ENCODE data around the gene RAB3GAP2. TPM values are rescaled to one million over a fixed set of nuclear protein-coding genes. Genes with fewer than 3 reads are reported as not detected.
A peak's percentile ranks its signal among the peaks of the same experiment; 100 is the strongest.

The RAB3GAP2 gene
- total RNA-seq, 1 donor from 2014 or later = 107 TPM

- Mint-ChIP-seq H3K27ac (no peak overlapping the region), H3K36me3 (ENCODE audit: low read depth) (peaks cover 79% of the 10 kb centered on the region), H3K4me1 (no peaks in the 10 kb centered on the region), H3K27me3 (no peaks in the 10 kb centered on the region), H3K9me3 (no peaks in the 10 kb centered on the region), H3K4me3 (no peak overlapping the region)
- DNase-seq = no peak
- POLR2A ChIA-PET = no interaction called here
- TF ChIP-seq, protein P1, sequence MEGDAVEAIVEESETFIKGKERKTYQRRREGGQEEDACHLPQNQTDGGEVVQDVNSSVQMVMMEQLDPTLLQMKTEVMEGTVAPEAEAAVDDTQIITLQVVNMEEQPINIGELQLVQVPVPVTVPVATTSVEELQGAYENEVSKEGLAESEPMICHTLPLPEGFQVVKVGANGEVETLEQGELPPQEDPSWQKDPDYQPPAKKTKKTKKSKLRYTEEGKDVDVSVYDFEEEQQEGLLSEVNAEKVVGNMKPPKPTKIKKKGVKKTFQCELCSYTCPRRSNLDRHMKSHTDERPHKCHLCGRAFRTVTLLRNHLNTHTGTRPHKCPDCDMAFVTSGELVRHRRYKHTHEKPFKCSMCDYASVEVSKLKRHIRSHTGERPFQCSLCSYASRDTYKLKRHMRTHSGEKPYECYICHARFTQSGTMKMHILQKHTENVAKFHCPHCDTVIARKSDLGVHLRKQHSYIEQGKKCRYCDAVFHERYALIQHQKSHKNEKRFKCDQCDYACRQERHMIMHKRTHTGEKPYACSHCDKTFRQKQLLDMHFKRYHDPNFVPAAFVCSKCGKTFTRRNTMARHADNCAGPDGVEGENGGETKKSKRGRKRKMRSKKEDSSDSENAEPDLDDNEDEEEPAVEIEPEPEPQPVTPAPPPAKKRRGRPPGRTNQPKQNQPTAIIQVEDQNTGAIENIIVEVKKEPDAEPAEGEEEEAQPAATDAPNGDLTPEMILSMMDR (IDR thresholded peaks at IDR 0.05) = no peak
- CTCF ChIA-PET = no interaction called here
- ATAC-seq (ENCODE audit: low read depth) = no peak
- intact Hi-C loops (cut with micrococcal nuclease) = no loop called here
These were observed 114.5 kb downstream of the RAB3GAP2 start for GRCh38 chr1:220157738-220158137.

GRCh38 chr1:220156620-220157146 is 115.6 kb downstream of the RAB3GAP2 start:
- no peaks in the 10 kb centered on the region for H3K4me1 Mint-ChIP-seq
- H3K27me3 Mint-ChIP-seq = no peaks in the 10 kb centered on the region
- no peak for DNase-seq
- POLR2A ChIA-PET = no interaction called here
- H3K4me3 Mint-ChIP-seq = no peak overlapping the region
- ATAC-seq (ENCODE audit: low read depth) = no peak
- intact Hi-C loops (cut with micrococcal nuclease) = no loop called here
- TF ChIP-seq, protein P1 (IDR thresholded peaks at IDR 0.05) = no peak
- no peak overlapping the region for H3K27ac Mint-ChIP-seq
- CTCF ChIA-PET = interaction anchor here (0.8 kb wide), 1 partner anchor 43 kb away, joined by 3 read pairs; no protein-coding TSS in a partner anchor
- H3K36me3 Mint-ChIP-seq (ENCODE audit: low read depth) = peaks cover 83% of the 10 kb centered on the region
- H3K9me3 Mint-ChIP-seq = no peaks in the 10 kb centered on the region

- peaks cover 76% of the 10 kb centered on the region for H3K36me3 Mint-ChIP-seq (ENCODE audit: low read depth)
These were observed 119.1 kb downstream of the RAB3GAP2 start for GRCh38 chr1:220153147-220153546.

DNA sequence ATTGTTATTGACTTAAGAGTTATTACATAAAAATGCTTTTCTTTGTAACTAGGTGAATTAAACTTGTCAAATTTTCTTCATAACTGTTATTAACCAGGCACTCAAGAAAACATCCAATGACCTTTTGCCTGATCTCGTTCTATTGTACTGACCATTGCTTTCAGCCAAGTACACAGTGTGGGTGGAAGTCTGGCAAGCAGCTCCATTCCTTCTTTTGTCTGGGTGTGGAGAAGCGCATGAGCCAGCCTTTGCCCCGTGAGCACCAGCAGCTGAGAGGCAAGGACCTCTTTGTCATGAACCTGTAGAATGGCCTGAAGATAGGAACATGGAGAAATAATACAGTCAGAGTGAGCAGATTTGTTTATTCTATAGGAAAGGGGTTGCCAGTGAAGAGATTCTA is 120.8 kb downstream of the RAB3GAP2 start:
- ATAC-seq (ENCODE audit: low read depth) (no peak), DNase-seq (no peak)
- intact Hi-C loops (cut with micrococcal nuclease) = no loop called here
- peaks cover 7% of the 10 kb centered on the region for H3K4me1 Mint-ChIP-seq
- peaks cover 72% of the 10 kb centered on the region for H3K36me3 Mint-ChIP-seq (ENCODE audit: low read depth)
- no peaks in the 10 kb centered on the region for H3K27me3 Mint-ChIP-seq
- TF ChIP-seq, protein P1 (IDR thresholded peaks at IDR 0.05) = no peak
- no peak overlapping the region for H3K4me3 Mint-ChIP-seq
- no peaks in the 10 kb centered on the region for H3K9me3 Mint-ChIP-seq
- POLR2A ChIA-PET = no interaction called here
- CTCF ChIA-PET = no interaction called here
- no peak overlapping the region for H3K27ac Mint-ChIP-seq

More at GRCh38 chr1:220153147-220153546, 119.1 kb downstream of the RAB3GAP2 start:
- POLR2A ChIA-PET = no interaction called here
- H3K27me3 Mint-ChIP-seq = no peaks in the 10 kb centered on the region
- H3K4me1 Mint-ChIP-seq = peaks cover 7% of the 10 kb centered on the region
- ATAC-seq (ENCODE audit: low read depth) = no peak
- intact Hi-C loops (cut with micrococcal nuclease) = no loop called here
- H3K27ac Mint-ChIP-seq = no peak overlapping the region
- TF ChIP-seq, protein P1 (IDR thresholded peaks at IDR 0.05) = no peak
- no peak overlapping the region for H3K4me3 Mint-ChIP-seq
- CTCF ChIA-PET = no interaction called here
- H3K9me3 Mint-ChIP-seq = no peaks in the 10 kb centered on the region
- DNase-seq = no peak

DNA sequence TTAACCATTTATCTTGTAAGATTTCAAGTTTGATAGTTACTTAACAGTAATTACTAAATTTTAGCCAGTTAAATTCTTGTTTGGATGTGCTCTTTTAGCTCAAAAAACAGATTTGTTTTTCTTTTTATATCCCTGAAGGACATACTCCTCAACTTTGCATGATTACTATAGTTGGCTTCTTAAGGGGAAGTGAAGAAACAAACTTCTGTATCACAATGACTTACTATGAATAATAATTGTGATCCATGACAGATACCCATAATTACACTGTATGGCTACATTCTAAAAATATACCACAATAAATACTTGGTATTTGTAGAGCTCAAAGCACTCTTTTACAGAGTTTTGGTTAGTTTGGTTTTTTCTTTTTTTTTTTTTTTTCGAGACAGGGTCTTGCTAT is 122.5 kb downstream of the RAB3GAP2 start:
- H3K27ac Mint-ChIP-seq = peak overlapping the region; percentile 53
- peaks cover 72% of the 10 kb centered on the region for H3K36me3 Mint-ChIP-seq (ENCODE audit: low read depth)
- ChIA-PET CTCF (interaction anchor here (1.0 kb wide), 1 partner anchor 583 kb away, joined by 3 read pairs; no protein-coding TSS in a partner anchor), POLR2A (interaction anchor here (0.7 kb wide), 2 partner anchors 10 to 544 kb away, joined by 6 to 8 read pairs; no protein-coding TSS in a partner anchor)
- DNase-seq (no peak), ATAC-seq (ENCODE audit: low read depth) (peak; percentile 50)
- H3K27me3 Mint-ChIP-seq = no peaks in the 10 kb centered on the region
- no peaks in the 10 kb centered on the region for H3K9me3 Mint-ChIP-seq
- TF ChIP-seq, protein P1 (IDR thresholded peaks at IDR 0.05) = no peak
- intact Hi-C loops (cut with micrococcal nuclease) = loop anchor here (2.0 kb wide), 1 partner anchor 23 kb away; no protein-coding TSS in a partner anchor
- no peak overlapping the region for H3K4me3 Mint-ChIP-seq
- peaks cover 7% of the 10 kb centered on the region for H3K4me1 Mint-ChIP-seq

Data from activated B cell treated with CpG ODN at 0.5 μM for 24 hours (primary cell).